22Rv1 (cell line): ENCODE data around the gene LASP1NB.
"Not testable (repeated sequence)": the region's sequence is repeated elsewhere in the genome, so short reads cannot be mapped to it uniquely, and the experiment has no call there.

Source experiments
- H3K27ac ChIP-seq: fragments of 450-650 bp; 2 replicates; pipeline ENCODE4 v1.5.1; 2017
- ZFX ChIP-seq: fragments of 450-650 bp; IDR thresholded peaks from 2 replicates; pipeline ENCODE4 v1.6.1; 2017; ENCODE audit warnings: antibody characterized with exemption, borderline replicate concordance
- TF ChIP-seq, protein P1 (sequence below): fragments of 450-650 bp; IDR thresholded peaks from 2 replicates; pipeline ENCODE4 v1.5.1; 2017; ENCODE audit warnings: mild to moderate bottlenecking

LASP1NB gene

DNA sequence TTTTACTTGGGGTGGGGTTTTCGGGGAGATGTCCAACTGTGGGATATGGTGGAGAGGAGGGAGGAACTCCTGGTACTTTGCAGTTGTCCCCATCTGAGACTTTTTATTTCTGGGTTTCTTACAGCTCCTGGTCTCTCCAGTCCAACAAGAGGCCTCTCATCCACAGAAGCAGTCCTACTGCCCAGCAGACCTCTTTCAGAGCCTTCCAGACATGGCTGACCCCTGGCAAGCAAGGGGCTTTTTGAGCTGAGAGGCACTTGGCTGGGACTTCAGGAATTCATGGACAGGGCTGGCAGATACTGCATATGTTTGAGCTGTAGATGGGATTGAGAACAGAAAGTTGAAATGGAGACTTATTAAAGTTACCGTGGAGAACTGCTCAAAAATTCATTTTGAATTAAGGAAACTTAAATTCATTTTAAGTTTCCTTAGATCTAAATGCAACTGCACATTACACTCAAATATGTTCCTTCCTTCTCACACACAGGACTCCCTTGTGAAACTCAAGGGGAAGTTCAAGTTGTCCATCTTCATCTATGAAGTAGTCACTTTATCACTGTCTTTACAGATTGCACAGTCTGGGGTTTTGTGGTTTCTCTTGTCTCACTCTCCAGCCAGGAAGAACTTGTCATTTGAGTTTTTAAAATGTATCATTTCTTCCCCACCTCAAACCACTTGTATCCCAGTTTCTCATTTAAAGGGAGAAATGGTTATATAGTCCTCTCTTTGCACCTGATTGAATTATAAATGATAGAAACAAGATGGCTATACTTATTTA, 1.1 kb downstream of the LASP1NB start:
- H3K27ac ChIP-seq: no peak overlapping the region
- TF ChIP-seq, protein P1, sequence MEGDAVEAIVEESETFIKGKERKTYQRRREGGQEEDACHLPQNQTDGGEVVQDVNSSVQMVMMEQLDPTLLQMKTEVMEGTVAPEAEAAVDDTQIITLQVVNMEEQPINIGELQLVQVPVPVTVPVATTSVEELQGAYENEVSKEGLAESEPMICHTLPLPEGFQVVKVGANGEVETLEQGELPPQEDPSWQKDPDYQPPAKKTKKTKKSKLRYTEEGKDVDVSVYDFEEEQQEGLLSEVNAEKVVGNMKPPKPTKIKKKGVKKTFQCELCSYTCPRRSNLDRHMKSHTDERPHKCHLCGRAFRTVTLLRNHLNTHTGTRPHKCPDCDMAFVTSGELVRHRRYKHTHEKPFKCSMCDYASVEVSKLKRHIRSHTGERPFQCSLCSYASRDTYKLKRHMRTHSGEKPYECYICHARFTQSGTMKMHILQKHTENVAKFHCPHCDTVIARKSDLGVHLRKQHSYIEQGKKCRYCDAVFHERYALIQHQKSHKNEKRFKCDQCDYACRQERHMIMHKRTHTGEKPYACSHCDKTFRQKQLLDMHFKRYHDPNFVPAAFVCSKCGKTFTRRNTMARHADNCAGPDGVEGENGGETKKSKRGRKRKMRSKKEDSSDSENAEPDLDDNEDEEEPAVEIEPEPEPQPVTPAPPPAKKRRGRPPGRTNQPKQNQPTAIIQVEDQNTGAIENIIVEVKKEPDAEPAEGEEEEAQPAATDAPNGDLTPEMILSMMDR: no peak
- no peak for TF ChIP-seq ZFX

DNA sequence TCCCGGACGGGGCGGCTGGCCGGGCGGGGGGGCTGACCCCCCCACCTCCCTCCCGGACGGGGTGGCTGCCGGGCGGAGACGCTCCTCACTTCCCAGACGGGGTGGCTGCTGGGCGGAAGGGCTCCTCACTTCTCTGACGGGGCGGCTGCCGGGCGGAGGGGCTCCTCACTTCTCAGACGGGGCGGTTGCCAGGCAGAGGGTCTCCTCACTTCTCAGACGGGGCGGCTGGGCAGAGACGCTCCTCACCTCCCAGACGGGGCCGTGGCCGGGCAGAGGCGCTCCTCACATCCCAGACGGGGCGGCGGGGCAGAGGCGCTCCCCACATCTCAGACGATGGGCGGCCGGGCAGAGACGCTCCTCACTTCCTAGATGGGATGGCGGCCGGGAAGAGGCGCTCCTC, 5.4 kb downstream of the LASP1NB start:
- H3K27ac ChIP-seq: not testable (repeated sequence)

DNA sequence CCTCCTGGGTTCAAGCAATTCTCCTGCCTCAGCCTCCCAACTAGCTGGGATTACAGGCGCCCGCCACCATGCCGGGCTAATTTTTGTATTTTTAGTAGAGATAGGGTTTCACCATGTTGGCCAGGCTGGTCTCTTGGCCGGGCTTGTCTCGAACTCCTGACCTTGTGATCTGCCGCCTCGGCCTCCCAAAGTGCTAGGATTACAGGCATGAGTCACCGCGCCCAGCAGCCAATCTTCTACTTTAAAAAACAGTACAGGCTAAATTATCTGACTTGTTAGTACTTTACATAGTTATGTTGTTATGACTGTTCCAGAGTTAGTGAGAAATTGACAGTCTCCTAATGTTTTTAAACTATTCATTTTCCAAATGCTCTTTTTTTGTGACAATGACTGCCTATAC, 8.5 kb downstream of the LASP1NB start:
- H3K27ac ChIP-seq: not testable (repeated sequence)

DNA sequence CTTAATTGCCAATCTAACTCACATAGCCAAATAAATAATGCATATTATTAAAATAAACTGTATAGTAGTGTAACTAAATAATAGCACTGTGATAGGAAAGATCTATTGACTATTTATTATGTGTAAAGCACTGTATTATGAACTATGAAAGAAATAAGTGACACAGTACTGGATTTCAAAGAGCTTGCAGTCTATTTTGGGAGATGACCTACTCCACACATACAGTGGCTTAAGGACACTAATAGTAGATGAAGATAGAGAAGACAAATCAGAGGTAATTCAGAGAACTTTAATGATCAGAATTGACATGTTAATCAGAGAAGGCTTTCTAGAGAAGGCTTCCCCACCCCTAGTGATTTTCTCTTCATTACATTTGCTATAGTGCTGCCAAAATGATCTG, 14.6 kb downstream of the LASP1NB start:
- no peak overlapping the region for H3K27ac ChIP-seq
- TF ChIP-seq ZFX: no peak
- TF ChIP-seq, protein P1: no peak

DNA sequence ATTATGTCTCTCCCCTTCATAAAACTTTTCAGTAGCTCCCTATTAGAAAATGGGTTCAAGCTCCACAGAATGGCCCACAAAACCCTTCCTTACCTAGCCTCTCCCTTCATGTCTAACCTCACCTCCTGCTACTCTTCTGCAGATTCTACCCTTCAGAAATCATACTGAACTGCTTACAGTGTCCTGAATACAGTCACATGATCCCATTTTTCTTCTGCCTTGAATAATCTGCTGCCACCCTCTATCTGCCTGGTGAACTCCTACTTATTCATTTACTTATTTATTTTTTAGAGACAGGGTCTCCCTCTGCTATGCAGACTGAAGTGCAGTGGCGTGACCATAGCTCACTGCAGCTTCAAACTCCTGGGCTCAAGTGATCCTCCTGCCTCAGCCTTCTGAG, 15.0 kb downstream of the LASP1NB start:
- H3K27ac ChIP-seq: no peak overlapping the region
- TF ChIP-seq ZFX: no peak
- TF ChIP-seq, protein P1: no peak

DNA sequence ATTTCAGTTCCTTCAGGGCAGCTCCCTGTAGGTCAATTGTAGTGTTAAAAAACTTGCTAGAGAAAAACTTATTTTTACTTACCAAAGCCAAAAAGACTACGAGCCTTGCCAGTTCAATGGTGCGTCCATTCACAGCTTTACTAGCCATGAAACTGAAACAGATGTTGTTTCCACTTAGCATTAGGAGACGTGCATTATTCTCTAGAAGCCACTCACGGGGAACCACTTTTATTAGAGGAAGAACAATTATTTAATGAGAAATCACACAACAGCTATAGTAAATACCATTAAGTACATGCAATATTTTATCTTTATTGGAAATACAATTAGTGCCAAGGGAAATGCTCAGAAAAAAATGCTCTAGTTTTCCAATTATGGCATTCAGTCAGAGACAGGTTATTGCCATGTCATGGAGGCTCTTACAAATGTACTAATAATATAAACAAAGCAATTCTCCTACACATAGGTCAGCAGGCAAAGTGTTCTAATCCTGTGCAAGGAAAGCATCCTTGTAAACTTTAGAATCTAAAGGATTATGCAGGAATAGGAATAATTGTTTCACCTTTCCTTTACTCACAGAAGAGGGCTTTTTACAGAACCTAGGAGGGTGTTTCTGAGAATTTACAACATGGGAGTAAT, 17.4 kb downstream of the LASP1NB start:
- H3K27ac ChIP-seq: no peak overlapping the region
- no peak for TF ChIP-seq ZFX
- TF ChIP-seq, protein P1: no peak

DNA sequence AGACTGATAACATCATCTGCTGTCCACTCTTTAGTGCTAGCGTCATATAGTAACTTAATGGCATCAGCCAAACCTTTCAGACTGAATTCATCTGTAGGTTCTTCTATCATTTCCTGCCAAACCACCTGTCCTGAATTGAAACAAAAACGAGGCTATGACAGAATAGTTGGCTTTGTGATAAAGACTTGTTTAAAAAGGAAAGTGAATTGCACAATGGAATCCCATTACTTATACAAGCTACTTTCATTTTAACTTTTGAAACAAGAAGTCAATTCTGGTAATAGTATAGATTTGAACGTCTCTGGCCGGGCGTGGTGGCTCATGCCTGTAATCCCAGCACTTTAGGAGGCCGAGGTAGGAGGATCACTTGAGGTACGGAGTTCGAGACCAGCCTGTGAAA, 18.2 kb downstream of the LASP1NB start:
- H3K27ac ChIP-seq: no peak overlapping the region
- TF ChIP-seq ZFX: no peak

DNA sequence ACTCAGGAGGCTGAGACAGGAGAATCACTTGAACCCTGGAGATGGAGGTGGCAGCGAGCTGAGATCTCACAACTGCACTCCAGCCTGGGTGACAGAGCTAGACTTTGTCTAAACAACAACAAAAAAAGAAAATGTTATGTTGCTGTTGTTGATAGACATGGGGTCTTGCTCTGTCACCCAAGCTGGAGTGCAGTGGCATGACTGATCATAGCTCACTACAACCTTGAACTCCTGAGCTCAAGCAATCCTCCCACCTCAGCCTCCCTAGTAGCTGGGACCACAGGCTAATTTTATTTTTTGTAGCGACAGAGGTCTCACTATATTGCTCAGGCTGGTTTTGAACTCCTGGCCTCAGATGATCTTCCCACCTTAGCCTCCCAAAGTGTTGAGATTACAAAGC, 21.8 kb downstream of the LASP1NB start:
- H3K27ac ChIP-seq: no peak overlapping the region
- TF ChIP-seq, protein P1: no peak
- no peak for TF ChIP-seq ZFX

DNA sequence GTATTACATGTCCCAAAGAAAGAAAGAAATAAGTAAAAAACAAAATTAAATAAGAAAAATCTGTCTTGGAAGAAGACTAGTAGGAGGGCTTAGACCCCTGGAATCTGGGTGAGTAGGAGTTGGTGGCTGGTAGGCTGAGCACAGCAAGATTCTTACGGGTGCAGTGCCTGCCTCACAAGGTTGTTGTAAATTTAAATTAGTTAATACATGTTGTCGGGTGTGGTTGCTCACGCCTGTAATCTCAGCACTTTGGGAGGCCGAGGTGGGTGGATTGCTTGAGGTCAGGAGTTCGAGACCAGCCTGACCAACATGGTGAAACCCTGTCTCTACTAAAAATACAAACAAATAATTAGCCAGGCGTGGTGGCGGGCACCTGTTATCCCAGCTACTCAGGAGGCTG, 28.4 kb downstream of the LASP1NB start:
- H3K27ac ChIP-seq: not testable (repeated sequence)
